ENCODE results near the gene NUDT21.

DNA sequence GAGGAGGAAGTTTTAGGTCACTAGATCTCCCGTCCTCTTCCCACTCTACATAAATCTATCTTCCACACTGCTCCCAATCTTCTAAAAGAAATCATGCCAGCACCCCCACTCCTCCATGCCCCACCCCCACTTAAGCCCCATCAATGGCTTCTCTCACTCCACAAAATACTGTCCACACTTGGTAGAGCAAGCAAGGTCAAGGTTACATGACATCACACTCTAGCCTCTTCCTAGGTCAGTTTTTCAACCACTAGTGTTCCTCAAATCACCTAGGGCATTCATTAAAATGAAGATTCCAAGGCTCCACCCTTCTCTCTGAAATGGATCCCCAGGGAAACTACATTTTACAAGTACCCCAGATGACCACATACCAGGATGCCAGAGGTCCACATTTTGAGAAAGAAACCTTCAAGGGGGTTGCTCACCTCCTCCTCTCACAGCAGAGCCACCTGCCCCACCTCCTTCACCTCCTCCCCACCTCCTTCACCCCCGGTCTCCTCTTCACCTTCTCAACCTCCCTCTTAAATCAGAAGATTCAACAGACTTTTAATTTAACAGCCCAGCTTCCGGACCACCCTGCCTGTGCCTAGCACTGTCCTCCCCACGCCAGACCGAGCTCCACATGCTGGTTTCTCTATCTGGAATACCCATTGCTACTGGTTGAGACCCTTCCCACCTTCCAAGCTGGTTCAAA lies 29.0 kb downstream of the NUDT21 start:
- TF ChIP-seq, protein P1, sequence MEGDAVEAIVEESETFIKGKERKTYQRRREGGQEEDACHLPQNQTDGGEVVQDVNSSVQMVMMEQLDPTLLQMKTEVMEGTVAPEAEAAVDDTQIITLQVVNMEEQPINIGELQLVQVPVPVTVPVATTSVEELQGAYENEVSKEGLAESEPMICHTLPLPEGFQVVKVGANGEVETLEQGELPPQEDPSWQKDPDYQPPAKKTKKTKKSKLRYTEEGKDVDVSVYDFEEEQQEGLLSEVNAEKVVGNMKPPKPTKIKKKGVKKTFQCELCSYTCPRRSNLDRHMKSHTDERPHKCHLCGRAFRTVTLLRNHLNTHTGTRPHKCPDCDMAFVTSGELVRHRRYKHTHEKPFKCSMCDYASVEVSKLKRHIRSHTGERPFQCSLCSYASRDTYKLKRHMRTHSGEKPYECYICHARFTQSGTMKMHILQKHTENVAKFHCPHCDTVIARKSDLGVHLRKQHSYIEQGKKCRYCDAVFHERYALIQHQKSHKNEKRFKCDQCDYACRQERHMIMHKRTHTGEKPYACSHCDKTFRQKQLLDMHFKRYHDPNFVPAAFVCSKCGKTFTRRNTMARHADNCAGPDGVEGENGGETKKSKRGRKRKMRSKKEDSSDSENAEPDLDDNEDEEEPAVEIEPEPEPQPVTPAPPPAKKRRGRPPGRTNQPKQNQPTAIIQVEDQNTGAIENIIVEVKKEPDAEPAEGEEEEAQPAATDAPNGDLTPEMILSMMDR (IDR thresholded peaks at IDR 0.05 in 8 of 11, conservative IDR thresholded peaks at IDR 0.05 in 3 of 11), result no peak
- no peak for TF ChIP-seq POLR2AphosphoS5 (IDR thresholded peaks at IDR 0.05)

Data from spleen (tissue), 7 donors.